ENCODE results near the gene PROM1. TPM values are rescaled to one million over a fixed set of nuclear protein-coding genes. Genes with fewer than 3 reads are reported as not detected.
A peak's percentile ranks its signal among the peaks of the same experiment; 100 is the strongest.

Gene PROM1
- total and polyA plus RNA-seq, 2 experiments from 2014 or later: 14.3 to 30.8 TPM

- TF ChIP-seq EZH2phosphoT487 (IDR thresholded peaks at IDR 0.05; ENCODE audit: low read depth, severe bottlenecking, unreplicated experiment): peak; percentile 61
- TF ChIP-seq EZH2 (IDR thresholded peaks at IDR 0.05; ENCODE audit: borderline replicate concordance): no peak
- TF ChIP-seq, protein P1, sequence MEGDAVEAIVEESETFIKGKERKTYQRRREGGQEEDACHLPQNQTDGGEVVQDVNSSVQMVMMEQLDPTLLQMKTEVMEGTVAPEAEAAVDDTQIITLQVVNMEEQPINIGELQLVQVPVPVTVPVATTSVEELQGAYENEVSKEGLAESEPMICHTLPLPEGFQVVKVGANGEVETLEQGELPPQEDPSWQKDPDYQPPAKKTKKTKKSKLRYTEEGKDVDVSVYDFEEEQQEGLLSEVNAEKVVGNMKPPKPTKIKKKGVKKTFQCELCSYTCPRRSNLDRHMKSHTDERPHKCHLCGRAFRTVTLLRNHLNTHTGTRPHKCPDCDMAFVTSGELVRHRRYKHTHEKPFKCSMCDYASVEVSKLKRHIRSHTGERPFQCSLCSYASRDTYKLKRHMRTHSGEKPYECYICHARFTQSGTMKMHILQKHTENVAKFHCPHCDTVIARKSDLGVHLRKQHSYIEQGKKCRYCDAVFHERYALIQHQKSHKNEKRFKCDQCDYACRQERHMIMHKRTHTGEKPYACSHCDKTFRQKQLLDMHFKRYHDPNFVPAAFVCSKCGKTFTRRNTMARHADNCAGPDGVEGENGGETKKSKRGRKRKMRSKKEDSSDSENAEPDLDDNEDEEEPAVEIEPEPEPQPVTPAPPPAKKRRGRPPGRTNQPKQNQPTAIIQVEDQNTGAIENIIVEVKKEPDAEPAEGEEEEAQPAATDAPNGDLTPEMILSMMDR (IDR thresholded peaks at IDR 0.05; ENCODE audit: poor library complexity): no peak
- Histone ChIP-seq H3K4me3 (no peak overlapping the region), H3K27me3 (no peaks in the 10 kb centered on the region), H3K79me2 (no peaks in the 10 kb centered on the region), H3K4me1 (ENCODE audit: insufficient read depth) (peaks cover 31% of the 10 kb centered on the region), H3K36me3 (replicated peaks; ENCODE audit: insufficient read depth, low read depth) (no peaks in the 10 kb centered on the region), H4K20me1 (ENCODE audit: insufficient read depth, poor library complexity, severe bottlenecking) (no peaks in the 10 kb centered on the region), H3K9me2 (replicated peaks; ENCODE audit: insufficient read depth) (no peaks in the 10 kb centered on the region), H2AFZ (no peak overlapping the region), H3K9me3 (ENCODE audit: low read depth) (no peaks in the 10 kb centered on the region), H3K4me2 (peak overlapping the region; percentile 19), H3K27ac (peak overlapping the region; percentile 83)
- peak; percentile 38 for DNase-seq (ENCODE audit: low spot score)
- 51% methylated on average over 11 of the region's 11 CpGs for WGBS (ENCODE audit: low lambda C conversion rate, missing lambda C conversion rate)
These were observed 40.0 kb downstream of the PROM1 start for GRCh38 chr4:16043642-16044498.

- H3K4me2 ChIP-seq: no peak overlapping the region
- no peak for DNase-seq (ENCODE audit: low spot score)
- no peak overlapping the region for H2AFZ ChIP-seq
- peaks cover 16% of the 10 kb centered on the region for H3K4me1 ChIP-seq (ENCODE audit: insufficient read depth)
- H3K27me3 ChIP-seq: no peaks in the 10 kb centered on the region
- H3K79me2 ChIP-seq: no peaks in the 10 kb centered on the region
- no peak overlapping the region for H3K4me3 ChIP-seq
- TF ChIP-seq EZH2phosphoT487 (IDR thresholded peaks at IDR 0.05; ENCODE audit: low read depth, severe bottlenecking, unreplicated experiment) (no peak), EZH2 (IDR thresholded peaks at IDR 0.05; ENCODE audit: borderline replicate concordance) (no peak)
- TF ChIP-seq, protein P1 (IDR thresholded peaks at IDR 0.05; ENCODE audit: poor library complexity): no peak
- H4K20me1 ChIP-seq (ENCODE audit: insufficient read depth, poor library complexity, severe bottlenecking): no peaks in the 10 kb centered on the region
- H3K9me2 ChIP-seq (replicated peaks; ENCODE audit: insufficient read depth): no peaks in the 10 kb centered on the region
- H3K9me3 ChIP-seq (ENCODE audit: low read depth): no peaks in the 10 kb centered on the region
- no peaks in the 10 kb centered on the region for H3K36me3 ChIP-seq (replicated peaks; ENCODE audit: insufficient read depth, low read depth)
- 97% methylated on average over 5 of the region's 5 CpGs for WGBS (ENCODE audit: low lambda C conversion rate, missing lambda C conversion rate)
- H3K27ac ChIP-seq: no peak overlapping the region
These were observed 44.7 kb downstream of the PROM1 start for GRCh38 chr4:16039139-16039538.

GRCh38 chr4:16037901-16038300 is 45.9 kb downstream of the PROM1 start:
- WGBS (ENCODE audit: low lambda C conversion rate, missing lambda C conversion rate): 53% methylated on average over 4 of the region's 4 CpGs

More at GRCh38 chr4:16037901-16038300, 45.9 kb downstream of the PROM1 start:
- TF ChIP-seq, protein P1 (IDR thresholded peaks at IDR 0.05; ENCODE audit: poor library complexity): no peak
- TF ChIP-seq EZH2 (IDR thresholded peaks at IDR 0.05; ENCODE audit: borderline replicate concordance): no peak
- TF ChIP-seq EZH2phosphoT487 (IDR thresholded peaks at IDR 0.05; ENCODE audit: low read depth, severe bottlenecking, unreplicated experiment): no peak
- H3K9me2 ChIP-seq (replicated peaks; ENCODE audit: insufficient read depth): no peaks in the 10 kb centered on the region
- H3K27ac ChIP-seq: no peak overlapping the region
- no peaks in the 10 kb centered on the region for H4K20me1 ChIP-seq (ENCODE audit: insufficient read depth, poor library complexity, severe bottlenecking)
- H3K27me3 ChIP-seq: no peaks in the 10 kb centered on the region
- peaks cover 11% of the 10 kb centered on the region for H3K4me1 ChIP-seq (ENCODE audit: insufficient read depth)
- no peaks in the 10 kb centered on the region for H3K36me3 ChIP-seq (replicated peaks; ENCODE audit: insufficient read depth, low read depth)
- no peaks in the 10 kb centered on the region for H3K9me3 ChIP-seq (ENCODE audit: low read depth)
- no peak overlapping the region for H2AFZ ChIP-seq
- H3K4me3 ChIP-seq: no peak overlapping the region
- H3K79me2 ChIP-seq: no peaks in the 10 kb centered on the region
- H3K4me2 ChIP-seq: no peak overlapping the region
- DNase-seq (ENCODE audit: low spot score): no peak
